Duodenal mucosa (tissue), 2 donors: Measurements from ENCODE around the gene SLC44A2.

ENCODE experiments used
- H3K27ac ChIP-seq: one replicate; pipeline ENCODE4 v1.7.0; 2013; ENCODE audit warnings: low read depth, low read length
- H3K27me3 ChIP-seq, 2 donors: one replicate each; pipeline ENCODE4 v1.7.0; 2013; ENCODE audit warnings: low read length in 2 of 2, control low read depth in 1 of 2; ENCODE audit not compliant: insufficient read depth in 2 of 2, control insufficient read depth in 1 of 2
- H3K36me3 ChIP-seq, 2 donors: one replicate each; pipeline ENCODE4 v1.7.0; 2013; ENCODE audit warnings: low read length in 2 of 2, control low read depth in 1 of 2; ENCODE audit not compliant: insufficient read depth in 2 of 2, control insufficient read depth in 1 of 2
- H3K4me1 ChIP-seq, 2 donors: one replicate each; pipeline ENCODE4 v1.7.0; 2013; ENCODE audit warnings: low read length in 2 of 2, control low read depth in 1 of 2; ENCODE audit not compliant: insufficient read depth in 2 of 2, control insufficient read depth in 1 of 2
- H3K4me3 ChIP-seq, 2 donors: one replicate each; pipeline ENCODE4 v1.7.0; 2013; ENCODE audit warnings: low read length in 2 of 2, low read depth in 1 of 2
- H3K9ac ChIP-seq, 2 donors: one replicate each; pipeline ENCODE4 v1.7.0; 2013; ENCODE audit warnings: low read length in 2 of 2, low read depth in 1 of 2
- H3K9me3 ChIP-seq, 2 donors: one replicate each; pipeline ENCODE4 v1.7.0; 2013; ENCODE audit warnings: low read length in 2 of 2, control low read depth in 1 of 2; ENCODE audit not compliant: control insufficient read depth in 1 of 2

Gene SLC44A2

DNA sequence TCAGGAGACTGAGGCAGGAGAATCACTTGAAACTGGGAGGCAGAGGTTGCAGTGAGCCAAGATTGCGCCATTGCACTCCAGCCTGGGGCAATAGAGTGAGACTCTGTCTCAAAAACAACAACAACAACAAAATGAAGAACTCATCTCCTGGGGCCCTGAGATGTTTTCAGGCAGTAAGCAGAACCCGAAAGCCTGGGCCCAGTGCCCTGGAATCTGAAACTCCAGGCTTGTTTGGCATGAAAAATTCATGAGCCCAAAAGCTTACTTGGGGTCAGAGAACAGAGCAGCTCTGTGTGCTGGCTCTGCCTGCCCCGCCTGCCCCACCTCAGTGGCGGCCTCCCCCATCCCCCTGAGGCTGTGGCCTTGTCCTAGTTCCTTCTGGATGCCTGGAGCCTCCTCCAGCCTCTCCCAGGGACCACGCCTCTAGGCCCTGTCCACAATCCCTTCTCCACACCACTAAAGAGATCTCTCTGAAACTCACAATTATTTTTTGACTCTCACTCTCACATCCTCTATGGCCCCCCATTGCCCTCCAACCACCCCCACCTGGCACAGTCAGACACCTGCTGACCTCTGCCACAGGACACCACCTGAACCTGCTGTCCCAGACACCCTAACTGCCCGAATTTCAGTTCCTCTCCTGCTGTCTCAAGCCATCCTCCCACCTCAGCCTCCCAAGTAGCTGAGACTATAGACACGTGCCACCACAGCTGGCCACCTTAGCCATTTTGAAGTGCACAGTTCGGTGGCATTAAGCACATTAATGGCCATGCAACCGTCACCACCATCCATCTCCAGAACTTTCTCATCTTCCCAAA, 31.3 kb upstream of the SLC44A2 start:
- Histone ChIP-seq H3K36me3 (no peaks in the 10 kb centered on the region), H3K27ac (no peak overlapping the region), H3K9me3 (no peaks in the 10 kb centered on the region), H3K27me3 (no peaks in the 10 kb centered on the region), H3K4me1 (peaks cover 6 to 18% of the 10 kb centered on the region in 2 donors), H3K4me3 (no peak overlapping the region), H3K9ac (no peak overlapping the region)

DNA sequence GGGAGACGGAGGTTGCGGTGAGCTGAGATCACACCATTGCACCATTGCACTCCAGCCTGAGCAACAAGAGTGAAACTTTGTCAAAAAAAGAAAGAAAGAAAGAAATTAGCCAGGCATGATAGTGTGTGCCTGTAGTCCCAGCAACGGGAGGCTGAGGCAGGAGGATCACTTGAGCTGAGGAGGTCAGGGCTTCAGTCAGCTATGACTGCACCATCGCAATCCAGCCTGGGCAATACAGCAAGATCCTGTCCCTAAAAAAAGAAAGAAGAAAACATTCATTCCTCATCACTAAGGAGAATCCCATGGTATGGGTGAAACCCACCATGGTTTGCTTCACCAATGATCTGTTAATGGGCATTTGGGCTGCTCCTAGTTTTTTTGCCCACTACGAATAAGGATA, 25.2 kb upstream of the SLC44A2 start:
- no peaks in the 10 kb centered on the region for H3K9me3 ChIP-seq
- H3K4me3 ChIP-seq = no peak overlapping the region
- H3K36me3 ChIP-seq = no peaks in the 10 kb centered on the region
- no peak overlapping the region for H3K9ac ChIP-seq
- no peak overlapping the region for H3K27ac ChIP-seq
- no peaks in the 10 kb centered on the region for H3K27me3 ChIP-seq
- peaks cover 0 to 22% of the 10 kb centered on the region in 2 donors for H3K4me1 ChIP-seq

DNA sequence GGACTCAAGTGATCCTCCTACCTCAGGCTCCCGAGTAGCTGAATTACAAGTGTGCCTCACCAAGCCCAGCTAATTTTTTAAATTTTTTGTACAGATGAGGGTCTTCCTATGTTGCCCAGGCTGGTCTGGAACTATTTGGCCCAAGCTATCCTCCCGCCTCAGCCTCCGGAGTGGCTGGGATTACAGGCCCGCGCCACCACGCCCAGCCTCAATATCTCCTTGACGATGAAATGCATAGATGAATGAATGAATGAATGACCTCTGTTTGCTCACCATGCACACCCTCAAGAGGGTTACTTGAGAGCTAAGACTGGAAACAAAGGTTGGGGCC, 23.4 kb upstream of the SLC44A2 start:
- Histone ChIP-seq H3K27ac (no peak overlapping the region), H3K4me3 (peak overlapping the region in 1 of 2 donors; percentile 22), H3K9me3 (no peaks in the 10 kb centered on the region), H3K9ac (no peak overlapping the region), H3K27me3 (no peaks in the 10 kb centered on the region), H3K4me1 (peaks cover 0 to 16% of the 10 kb centered on the region in 2 donors), H3K36me3 (no peaks in the 10 kb centered on the region)

DNA sequence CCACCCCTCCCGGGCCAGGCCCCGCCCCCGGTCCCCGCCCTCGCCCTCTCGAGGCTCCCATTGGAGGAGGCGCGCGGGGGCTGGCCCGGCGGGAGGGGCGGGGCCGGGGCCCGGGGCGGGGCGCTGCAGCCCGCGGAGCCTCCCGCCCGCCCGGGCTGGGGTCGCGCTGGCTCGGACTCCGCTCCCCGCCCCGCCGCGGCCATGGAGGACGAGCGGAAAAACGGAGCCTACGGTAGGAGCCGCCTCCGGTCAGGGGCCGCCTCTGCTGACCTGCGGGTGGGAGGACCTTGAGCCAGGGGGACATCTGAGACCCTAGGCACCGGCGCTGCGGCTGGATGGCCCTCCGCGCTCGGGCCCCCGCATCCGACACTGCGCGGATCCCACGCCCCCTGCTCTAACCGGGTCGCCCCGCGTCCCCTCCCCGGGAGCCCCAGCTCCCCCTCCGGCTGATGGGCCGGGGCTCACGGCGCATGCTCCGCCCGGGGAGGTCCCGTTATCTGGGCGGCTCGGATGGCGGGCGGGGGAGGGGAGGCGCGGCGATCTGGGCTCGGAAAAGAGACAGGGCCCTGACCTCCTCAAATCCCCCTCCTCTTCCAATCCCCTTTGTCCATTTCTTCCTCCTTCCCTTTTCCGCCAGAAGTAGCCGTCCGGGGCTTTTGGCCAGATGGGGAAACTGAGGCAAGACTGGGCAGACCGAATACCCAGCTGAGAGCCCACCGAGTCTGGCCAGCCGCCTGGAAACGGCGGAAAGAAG, 22.8 kb upstream of the SLC44A2 start:
- H3K4me1 ChIP-seq = peaks cover 0 to 16% of the 10 kb centered on the region in 2 donors
- peak overlapping the region; percentile 69 to 76 for H3K9ac ChIP-seq
- H3K36me3 ChIP-seq = no peaks in the 10 kb centered on the region
- H3K4me3 ChIP-seq = peak overlapping the region; percentile 75 to 83
- H3K27ac ChIP-seq = peak overlapping the region; percentile 87
- no peaks in the 10 kb centered on the region for H3K9me3 ChIP-seq
- H3K27me3 ChIP-seq = no peaks in the 10 kb centered on the region

DNA sequence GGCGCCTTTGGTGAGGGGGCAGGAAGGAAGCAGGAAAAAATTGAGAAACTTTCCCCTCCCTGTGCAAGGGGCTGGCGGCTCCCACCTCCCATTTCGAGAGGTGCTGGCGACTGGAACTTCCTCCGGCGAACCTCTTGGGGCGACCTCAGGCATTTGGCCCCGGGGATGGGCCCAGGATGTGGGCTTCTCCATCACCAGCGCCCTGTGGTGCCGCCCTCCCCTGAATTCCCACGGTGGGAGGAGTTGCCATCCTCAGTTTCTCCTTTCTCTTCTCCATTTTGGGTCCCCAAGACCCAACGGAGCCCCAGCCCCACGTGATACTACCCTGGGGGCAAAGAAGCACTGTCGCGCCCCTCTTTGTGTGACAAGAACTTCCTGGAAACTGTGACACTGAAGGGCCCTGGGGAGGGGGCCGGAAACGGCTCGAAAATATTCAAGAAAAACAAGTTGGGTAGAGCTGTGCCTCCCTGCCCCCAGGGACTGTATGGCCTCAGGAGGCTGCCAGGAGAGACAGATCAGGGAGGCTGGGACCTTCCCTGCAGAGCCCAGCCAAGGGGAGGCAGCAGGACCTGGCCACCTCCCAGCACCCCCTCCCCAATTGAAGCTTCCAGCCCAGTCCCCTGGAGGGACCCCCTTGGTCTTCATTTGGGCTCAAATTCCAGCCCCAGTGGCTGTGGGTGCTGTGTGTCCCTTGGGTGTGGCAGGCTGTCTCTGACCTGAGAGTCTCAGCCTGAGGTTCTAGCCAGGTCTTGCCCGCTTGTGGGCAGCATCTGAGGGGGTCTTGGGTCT, 22.1 kb upstream of the SLC44A2 start:
- H3K9ac ChIP-seq = peak overlapping the region; percentile 69 to 76
- H3K4me3 ChIP-seq = peak overlapping the region; percentile 75 to 83
- no peaks in the 10 kb centered on the region for H3K9me3 ChIP-seq
- peak overlapping the region; percentile 87 for H3K27ac ChIP-seq
- no peaks in the 10 kb centered on the region for H3K36me3 ChIP-seq
- no peaks in the 10 kb centered on the region for H3K27me3 ChIP-seq
- peaks cover 0 to 16% of the 10 kb centered on the region in 2 donors for H3K4me1 ChIP-seq

DNA sequence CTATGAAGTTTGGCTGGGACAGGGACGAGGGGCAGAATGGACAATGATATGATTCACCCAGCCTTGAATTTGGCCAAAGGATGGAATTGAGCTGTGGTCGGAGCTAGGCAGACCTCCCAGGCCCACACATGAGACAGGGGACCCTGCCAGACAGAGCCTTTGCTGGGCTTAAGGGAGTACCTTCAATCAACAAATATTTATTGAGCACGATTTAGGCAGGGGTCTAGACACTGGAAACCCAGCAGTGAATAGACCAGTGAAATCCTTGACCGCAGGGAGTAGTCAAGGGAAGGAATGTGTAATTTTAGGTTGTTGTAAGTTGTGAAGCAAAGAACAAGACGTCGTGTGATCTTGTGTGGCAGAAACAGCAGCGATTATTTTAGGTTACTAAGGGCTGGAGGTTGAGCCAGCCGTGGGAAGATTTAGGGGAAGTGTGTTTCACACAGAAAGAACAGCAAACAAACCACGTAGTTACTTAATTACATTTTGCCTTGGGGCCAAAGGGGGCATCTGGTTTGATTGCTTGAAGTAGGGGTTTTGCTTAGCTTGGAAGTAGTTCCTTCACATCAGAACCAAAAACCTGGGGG, 21.4 kb upstream of the SLC44A2 start:
- H3K4me3 ChIP-seq = peak overlapping the region; percentile 75 to 83
- H3K27ac ChIP-seq = peak overlapping the region; percentile 87
- H3K36me3 ChIP-seq = no peaks in the 10 kb centered on the region
- peak overlapping the region; percentile 58 to 76 for H3K9ac ChIP-seq
- no peaks in the 10 kb centered on the region for H3K9me3 ChIP-seq
- no peaks in the 10 kb centered on the region for H3K27me3 ChIP-seq
- H3K4me1 ChIP-seq = peaks cover 0 to 16% of the 10 kb centered on the region in 2 donors

DNA sequence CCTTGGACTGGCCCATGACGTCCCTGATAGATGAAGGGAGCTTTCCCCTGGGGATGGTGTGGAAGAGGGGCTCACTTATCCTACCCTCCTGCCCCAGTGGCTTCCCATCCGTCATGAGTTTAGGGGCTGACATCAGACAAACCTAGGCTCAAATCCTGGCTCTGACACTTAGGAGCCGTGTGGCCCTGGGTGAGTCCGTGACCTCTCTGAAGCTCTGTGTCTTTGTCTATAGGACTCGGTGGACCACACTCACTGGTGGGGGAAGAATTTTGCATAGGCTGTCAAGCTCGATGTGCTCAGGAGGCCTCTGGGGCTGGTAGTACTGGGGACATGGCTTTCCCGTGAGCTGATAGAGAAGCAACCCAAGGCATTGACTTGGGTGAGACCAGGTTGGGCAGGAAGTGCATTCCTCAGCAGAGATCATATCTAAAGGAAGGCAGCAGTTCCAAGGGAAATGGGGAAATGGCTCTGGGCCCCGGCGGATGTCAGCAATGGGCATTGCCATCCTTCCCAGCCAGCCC, 20.8 kb upstream of the SLC44A2 start:
- no peaks in the 10 kb centered on the region for H3K9me3 ChIP-seq
- H3K4me1 ChIP-seq = peaks cover 0 to 16% of the 10 kb centered on the region in 2 donors
- H3K9ac ChIP-seq = no peak overlapping the region
- H3K4me3 ChIP-seq = peak overlapping the region; percentile 23 to 83
- peak overlapping the region; percentile 70 for H3K27ac ChIP-seq
- no peaks in the 10 kb centered on the region for H3K27me3 ChIP-seq
- H3K36me3 ChIP-seq = no peaks in the 10 kb centered on the region

DNA sequence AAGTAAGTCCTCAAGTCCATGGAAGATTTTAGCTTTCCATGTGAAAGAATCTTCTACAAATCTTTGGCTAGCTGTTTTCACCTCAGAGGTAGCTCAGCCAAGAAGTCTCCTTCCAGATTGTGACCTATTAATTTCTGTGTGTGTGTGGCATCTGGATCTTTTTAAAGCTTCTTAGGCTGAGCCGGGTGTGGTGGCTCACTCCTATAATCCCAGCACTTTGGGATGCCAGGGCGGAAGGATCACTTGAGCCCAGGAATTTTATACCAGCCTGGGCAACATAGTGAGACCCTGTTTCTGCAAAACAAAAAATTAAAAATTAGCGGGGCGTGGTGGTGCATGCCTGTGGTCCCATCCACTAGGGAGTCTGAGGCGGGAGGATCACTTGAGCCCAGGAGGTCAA, 13.4 kb upstream of the SLC44A2 start:
- H3K4me3 ChIP-seq = no peak overlapping the region
- no peaks in the 10 kb centered on the region for H3K9me3 ChIP-seq
- no peak overlapping the region for H3K27ac ChIP-seq
- H3K27me3 ChIP-seq = no peaks in the 10 kb centered on the region
- peaks cover 5 to 10% of the 10 kb centered on the region in 2 donors for H3K4me1 ChIP-seq
- H3K36me3 ChIP-seq = no peaks in the 10 kb centered on the region
- no peak overlapping the region for H3K9ac ChIP-seq

DNA sequence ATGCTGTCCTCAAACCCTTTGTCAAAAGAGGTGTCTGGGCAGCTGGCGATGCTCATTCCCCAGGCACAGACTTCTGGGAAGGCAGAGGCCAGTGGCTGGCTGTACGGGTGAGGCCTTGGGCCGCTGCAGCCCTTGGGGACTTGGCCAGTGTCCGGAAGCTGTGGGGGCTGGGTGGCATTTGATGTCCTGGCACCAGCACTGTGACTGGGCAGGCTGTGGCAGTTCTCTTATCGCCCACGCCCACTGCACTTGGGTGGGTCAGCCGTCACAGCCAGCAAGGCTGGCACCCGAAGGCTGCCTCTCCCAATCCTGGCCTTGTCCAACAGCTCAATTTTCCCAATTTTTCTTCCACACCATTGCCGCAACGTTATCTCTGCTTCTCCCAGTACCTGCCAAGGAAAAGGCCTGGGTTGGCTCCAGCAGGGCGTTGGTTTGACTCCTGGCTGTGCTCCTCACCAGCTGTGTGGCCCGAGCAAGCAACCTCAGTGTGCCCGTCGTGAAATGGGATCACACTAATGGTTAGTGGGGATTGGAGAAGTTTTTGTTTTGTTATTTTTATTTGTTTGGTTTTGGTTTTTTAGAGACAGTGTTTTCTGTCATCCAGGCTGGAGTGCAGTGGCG, 12.7 kb upstream of the SLC44A2 start:
- Histone ChIP-seq H3K27ac (no peak overlapping the region), H3K27me3 (no peaks in the 10 kb centered on the region), H3K36me3 (no peaks in the 10 kb centered on the region), H3K4me1 (peaks cover 5 to 10% of the 10 kb centered on the region in 2 donors), H3K9me3 (no peaks in the 10 kb centered on the region), H3K9ac (no peak overlapping the region), H3K4me3 (peak overlapping the region in 1 of 2 donors; percentile 21)
